Glutamatergic neuron (in vitro differentiated cells): ENCODE measurements around the gene FAN1. TPM values are rescaled to one million over a fixed set of nuclear protein-coding genes. Genes with fewer than 3 reads are reported as not detected.

Experiments used
- DNase-seq: peaks from one replicate; pipeline ENCODE4 v3.0.0; 2022
- H3K27ac Mint-ChIP-seq: one replicate; pipeline ENCODE4 v1.8.0; 2020; ENCODE audit warnings: mild to moderate bottlenecking, mixed read lengths, inconsistent platforms; ENCODE audit not compliant: unreplicated experiment
- H3K27me3 Mint-ChIP-seq: one replicate; pipeline ENCODE4 v1.8.0; 2020; ENCODE audit warnings: mild to moderate bottlenecking, moderate library complexity, mixed read lengths, inconsistent platforms; ENCODE audit not compliant: unreplicated experiment
- H3K36me3 Mint-ChIP-seq: one replicate; pipeline ENCODE4 v1.8.0; 2020; ENCODE audit warnings: mild to moderate bottlenecking, mixed read lengths, inconsistent platforms; ENCODE audit not compliant: unreplicated experiment
- H3K4me1 Mint-ChIP-seq: one replicate; pipeline ENCODE4 v1.8.0; 2020; ENCODE audit warnings: mild to moderate bottlenecking, low read depth, mixed read lengths, inconsistent platforms; ENCODE audit not compliant: unreplicated experiment
- H3K4me3 Mint-ChIP-seq: one replicate; pipeline ENCODE4 v1.8.0; 2020; ENCODE audit warnings: mild to moderate bottlenecking, mixed read lengths, inconsistent platforms; ENCODE audit not compliant: unreplicated experiment
- H3K9me3 Mint-ChIP-seq: one replicate; pipeline ENCODE4 v1.8.0; 2020; ENCODE audit warnings: mild to moderate bottlenecking, moderate library complexity, mixed read lengths, inconsistent platforms; ENCODE audit not compliant: unreplicated experiment
- total RNA-seq: library from RNA; stranded (reverse); fragmentation: NEBNext Ultra II Directional; extraction: Animal tissue kit (Norgen Biotek cat#: 25700); gene quantifications from one replicate; pipeline ENCODE4 v1.2.1, GENCODE V29; 2021; ENCODE audit not compliant: unreplicated experiment
- TF ChIP-seq, protein P1 (sequence below): fragments of 200-600 bp; sonication (generic); IDR thresholded peaks from one replicate; pipeline ENCODE4 v1.5.0; 2021; ENCODE audit not compliant: partially characterized antibody, unreplicated experiment

FAN1 gene
- total RNA-seq, 1 donor from 2014 or later: 22.9 TPM

DNA sequence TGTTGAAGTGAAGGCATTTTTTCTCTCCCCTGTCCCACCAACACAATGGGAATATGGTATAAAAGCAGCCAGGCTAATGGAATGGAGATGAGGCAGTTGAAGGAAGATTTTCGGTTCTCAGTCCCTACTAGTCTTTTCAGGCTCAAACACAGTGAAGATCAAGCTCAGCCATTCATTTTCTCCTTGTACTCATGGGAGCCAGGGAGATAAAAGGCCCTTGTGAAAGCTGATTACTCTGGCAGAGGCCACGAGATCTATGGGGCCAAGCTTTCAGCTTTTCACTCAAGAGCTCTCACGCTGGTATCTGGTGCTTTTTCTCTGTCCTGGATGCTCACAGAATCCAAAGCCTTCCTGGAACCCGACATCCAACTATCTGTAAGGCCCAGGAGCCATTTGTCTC is 14.5 kb upstream of the FAN1 start:
- no peak for DNase-seq

DNA sequence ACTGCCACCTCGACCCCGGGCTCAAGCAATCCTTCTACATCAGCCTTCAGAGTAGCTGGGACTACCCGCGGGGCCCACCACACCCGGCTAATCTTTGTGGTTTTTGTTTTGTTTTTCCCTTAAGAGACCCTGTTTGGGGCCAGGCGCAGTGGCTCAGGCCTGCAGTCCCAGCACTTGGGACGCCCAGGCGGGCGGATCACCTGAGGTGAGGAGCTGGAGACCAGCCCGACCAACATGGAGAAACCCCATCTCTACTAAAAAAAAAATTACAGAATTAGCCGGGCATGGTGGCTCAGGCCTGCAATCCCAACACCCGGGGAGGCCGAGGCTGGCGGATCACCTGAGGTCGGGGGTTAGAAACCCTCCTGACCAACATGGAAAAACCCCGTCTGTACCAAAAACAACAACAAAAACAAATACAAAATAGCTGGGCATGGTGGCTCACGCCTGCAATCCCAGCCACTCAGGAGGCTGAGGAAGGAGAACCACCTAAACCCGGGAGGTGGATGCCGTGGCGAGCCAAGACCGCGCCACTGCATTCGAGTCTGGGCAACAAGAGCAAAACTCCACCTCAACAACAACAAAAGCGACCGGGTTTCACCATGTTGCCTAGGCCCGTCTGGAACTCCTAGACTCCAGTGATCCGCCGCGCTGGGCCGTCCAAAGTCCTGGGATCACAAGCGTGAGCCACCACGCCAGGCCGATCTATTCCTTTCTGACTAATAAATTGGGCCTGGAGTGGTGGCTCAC is 8.1 kb upstream of the FAN1 start:
- no peaks in the 10 kb centered on the region for H3K36me3 Mint-ChIP-seq
- peaks cover 2% of the 10 kb centered on the region for H3K9me3 Mint-ChIP-seq
- peaks cover 3% of the 10 kb centered on the region for H3K27me3 Mint-ChIP-seq
- TF ChIP-seq, protein P1, sequence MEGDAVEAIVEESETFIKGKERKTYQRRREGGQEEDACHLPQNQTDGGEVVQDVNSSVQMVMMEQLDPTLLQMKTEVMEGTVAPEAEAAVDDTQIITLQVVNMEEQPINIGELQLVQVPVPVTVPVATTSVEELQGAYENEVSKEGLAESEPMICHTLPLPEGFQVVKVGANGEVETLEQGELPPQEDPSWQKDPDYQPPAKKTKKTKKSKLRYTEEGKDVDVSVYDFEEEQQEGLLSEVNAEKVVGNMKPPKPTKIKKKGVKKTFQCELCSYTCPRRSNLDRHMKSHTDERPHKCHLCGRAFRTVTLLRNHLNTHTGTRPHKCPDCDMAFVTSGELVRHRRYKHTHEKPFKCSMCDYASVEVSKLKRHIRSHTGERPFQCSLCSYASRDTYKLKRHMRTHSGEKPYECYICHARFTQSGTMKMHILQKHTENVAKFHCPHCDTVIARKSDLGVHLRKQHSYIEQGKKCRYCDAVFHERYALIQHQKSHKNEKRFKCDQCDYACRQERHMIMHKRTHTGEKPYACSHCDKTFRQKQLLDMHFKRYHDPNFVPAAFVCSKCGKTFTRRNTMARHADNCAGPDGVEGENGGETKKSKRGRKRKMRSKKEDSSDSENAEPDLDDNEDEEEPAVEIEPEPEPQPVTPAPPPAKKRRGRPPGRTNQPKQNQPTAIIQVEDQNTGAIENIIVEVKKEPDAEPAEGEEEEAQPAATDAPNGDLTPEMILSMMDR: no peak
- H3K4me1 Mint-ChIP-seq: peaks cover 6% of the 10 kb centered on the region
- no peak overlapping the region for H3K4me3 Mint-ChIP-seq
- no peak overlapping the region for H3K27ac Mint-ChIP-seq
- no peak for DNase-seq

More for the DNA sequence above, 14.5 kb upstream of the FAN1 start:
- no peaks in the 10 kb centered on the region for H3K27me3 Mint-ChIP-seq
- peaks cover under 1% of the 10 kb centered on the region for H3K4me1 Mint-ChIP-seq
- TF ChIP-seq, protein P1: no peak
- no peaks in the 10 kb centered on the region for H3K36me3 Mint-ChIP-seq
- no peak overlapping the region for H3K27ac Mint-ChIP-seq
- H3K9me3 Mint-ChIP-seq: peaks cover 2% of the 10 kb centered on the region
- H3K4me3 Mint-ChIP-seq: no peak overlapping the region

GRCh38 chr15:30896211-30896606 is 7.5 kb upstream of the FAN1 start:
- peaks cover 2% of the 10 kb centered on the region for H3K9me3 Mint-ChIP-seq
- H3K4me3 Mint-ChIP-seq: no peak overlapping the region
- H3K36me3 Mint-ChIP-seq: no peaks in the 10 kb centered on the region
- peaks cover 6% of the 10 kb centered on the region for H3K4me1 Mint-ChIP-seq
- H3K27ac Mint-ChIP-seq: no peak overlapping the region
- DNase-seq: no peak
- H3K27me3 Mint-ChIP-seq: peaks cover 3% of the 10 kb centered on the region
- TF ChIP-seq, protein P1: no peak

DNA sequence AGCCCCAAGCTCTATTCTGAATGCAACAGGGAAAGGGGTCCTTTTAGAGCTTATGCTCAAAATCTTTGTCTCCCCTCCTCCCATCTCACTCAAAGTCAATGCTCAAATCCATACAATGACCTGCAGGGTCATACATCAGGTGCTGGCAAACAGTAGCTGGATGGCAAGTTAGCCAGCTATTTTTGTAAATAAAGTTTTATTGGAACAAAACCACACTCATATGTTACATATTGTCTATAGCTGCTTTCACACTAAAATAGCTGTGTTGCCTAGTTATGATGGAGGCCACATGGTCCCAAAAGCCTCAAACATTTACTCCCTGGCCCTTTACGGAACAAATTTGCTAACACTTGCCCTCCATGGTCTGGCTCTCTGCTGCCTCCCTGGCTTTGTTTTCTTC is 1.8 kb upstream of the FAN1 start:
- Mint-ChIP-seq H3K27ac (no peak overlapping the region), H3K9me3 (peaks cover 6% of the 10 kb centered on the region), H3K4me3 (peak overlapping the region; percentile 48), H3K36me3 (no peaks in the 10 kb centered on the region), H3K4me1 (peaks cover 1% of the 10 kb centered on the region), H3K27me3 (peaks cover 6% of the 10 kb centered on the region)
- TF ChIP-seq, protein P1: no peak
- DNase-seq: no peak

DNA sequence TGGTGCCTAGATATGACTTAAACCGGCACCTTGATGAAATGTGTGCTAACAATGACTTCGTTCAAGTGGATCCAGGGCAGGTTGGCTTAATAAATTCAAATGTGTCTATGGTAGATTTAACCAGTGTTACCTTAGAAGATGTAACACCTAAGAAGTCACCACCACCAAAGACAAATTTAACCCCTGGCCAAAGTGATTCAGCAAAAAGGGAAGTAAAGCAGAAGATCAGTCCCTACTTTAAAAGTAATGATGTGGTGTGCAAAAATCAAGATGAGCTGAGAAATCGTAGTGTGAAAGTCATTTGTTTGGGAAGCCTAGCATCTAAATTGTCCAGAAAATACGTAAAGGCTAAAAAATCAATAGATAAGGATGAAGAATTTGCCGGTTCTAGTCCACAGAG is 1.1 kb downstream of the FAN1 start:
- Mint-ChIP-seq H3K27me3 (peaks cover 4% of the 10 kb centered on the region), H3K36me3 (no peaks in the 10 kb centered on the region), H3K4me3 (peak overlapping the region; percentile 31), H3K9me3 (peaks cover 6% of the 10 kb centered on the region), H3K27ac (no peak overlapping the region), H3K4me1 (peaks cover 1% of the 10 kb centered on the region)
- no peak for DNase-seq
- TF ChIP-seq, protein P1: no peak
